ENCODE measurements around the gene PHACTR1.
A peak's percentile ranks its signal among the peaks of the same experiment; 100 is the strongest.

PHACTR1 gene

GRCh38 chr6:13035606-13036005 lies 319.0 kb downstream of the PHACTR1 start:
- DNase-seq: no peak

GRCh38 chr6:13038315-13038714 lies 321.7 kb downstream of the PHACTR1 start:
- peak; percentile 25 for DNase-seq

- peak; percentile 25 for DNase-seq
These were observed 322.2 kb downstream of the PHACTR1 start for GRCh38 chr6:13038741-13039190.

GRCh38 chr6:13044390-13044789 lies 327.8 kb downstream of the PHACTR1 start:
- DNase-seq: peak; percentile 53

- no peak for DNase-seq
These were observed 328.3 kb downstream of the PHACTR1 start for GRCh38 chr6:13044896-13045295.

- peak; percentile 29 for DNase-seq
These were observed 329.1 kb downstream of the PHACTR1 start for GRCh38 chr6:13045676-13046075.

- DNase-seq: peak; percentile 46
These were observed 329.5 kb downstream of the PHACTR1 start for GRCh38 chr6:13046084-13046483.

- no peak for DNase-seq
These were observed 331.5 kb downstream of the PHACTR1 start for GRCh38 chr6:13048113-13048512.

GRCh38 chr6:13049666-13050254 lies 333.2 kb downstream of the PHACTR1 start:
- DNase-seq: no peak

GRCh38 chr6:13053006-13053461 lies 336.5 kb downstream of the PHACTR1 start:
- DNase-seq: peak; percentile 39

- DNase-seq: no peak
These were observed 341.5 kb downstream of the PHACTR1 start for GRCh38 chr6:13058051-13058450.

GRCh38 chr6:13059026-13059425 lies 342.5 kb downstream of the PHACTR1 start:
- peak; percentile 40 for DNase-seq

GRCh38 chr6:13063300-13063918 lies 346.8 kb downstream of the PHACTR1 start:
- DNase-seq: peak; percentile 29

- DNase-seq: no peak
These were observed 349.0 kb downstream of the PHACTR1 start for GRCh38 chr6:13065581-13065980.

- no peak for DNase-seq
These were observed 349.5 kb downstream of the PHACTR1 start for GRCh38 chr6:13066050-13066449.

GRCh38 chr6:13066820-13067219 lies 350.3 kb downstream of the PHACTR1 start:
- DNase-seq: no peak

GRCh38 chr6:13068586-13069210 lies 352.1 kb downstream of the PHACTR1 start:
- peak; percentile 58 for DNase-seq

GRCh38 chr6:13071550-13072345 lies 355.2 kb downstream of the PHACTR1 start:
- DNase-seq: no peak

GRCh38 chr6:13072686-13073347 lies 356.2 kb downstream of the PHACTR1 start:
- DNase-seq: no peak

GRCh38 chr6:13074415-13075140 lies 358.0 kb downstream of the PHACTR1 start:
- peak; percentile 19 for DNase-seq

- DNase-seq: no peak
These were observed 358.7 kb downstream of the PHACTR1 start for GRCh38 chr6:13075141-13075845.
